HCT116 (cell line): ENCODE data around the gene BEND3. TPM values are rescaled to one million over a fixed set of nuclear protein-coding genes. Genes with fewer than 3 reads are reported as not detected.

Source experiments
- ATAC-seq: fragments of 200-7000 bp; cut with Tn5 transposase; 2 replicates; pipeline ENCODE4 v1.9.1; 2020; ENCODE audit warnings: mild to moderate bottlenecking, moderate library complexity
- BruUV-seq: library from RNA; stranded (reverse); fragments of 400-500 nt; replicated peaks from 2 replicates; lab custom pipeline; 2021; lab: Mats Ljungman, UMichigan
- CTCF ChIA-PET: fragments of 300-600 bp; sonication (Branson Sonifier 250); formaldehyde crosslinking; loops from one replicate; lab custom pipeline; 2021; ENCODE audit warnings: antibody characterized with exemption; lab: Charles Lee
- POLR2A ChIA-PET: fragments of 300-600, 350-600 bp; sonication (Branson Sonifier 250); formaldehyde crosslinking; loops from one replicate; lab custom pipeline; 2021; ENCODE audit warnings: antibody characterized with exemption; lab: Charles Lee
- RAD21 ChIA-PET, 2 experiments: fragments of 300-600 bp; sonication (Branson Sonifier 250); formaldehyde crosslinking; loops; one replicate each; lab custom pipeline; 2023; ENCODE audit warnings: low total read pairs in 2 of 2; ENCODE audit not compliant: uncharacterized antibody in 2 of 2, unreplicated experiment in 2 of 2, low non-redundant PET in 1 of 2; lab: Charles Lee
- DNase-seq: peaks from one replicate; pipeline ENCODE4 v3.0.0-alpha.2; 2010; ENCODE audit warnings: low read depth, low spot score
- H2AFZ ChIP-seq: fragments of 200-600 bp; shearing (Covaris generic), sonication (generic); 2 replicates; pipeline ENCODE4 v1.6.1; 2017; ENCODE audit warnings: low read depth, mixed run types, mixed read lengths, antibody characterized with exemption, low read length; ENCODE audit not compliant: poor library complexity, severe bottlenecking
- H3K27ac ChIP-seq: 2 replicates; pipeline ENCODE4 v1.5.1; 2012; ENCODE audit warnings: low read depth, low read length
- H3K27me3 ChIP-seq: fragments of 200-600 bp; sonication (generic); 2 replicates; pipeline ENCODE4 v1.6.1; 2016; ENCODE audit warnings: mixed run types, low read length, mixed read lengths; ENCODE audit not compliant: insufficient read depth
- H3K36me3 ChIP-seq, 2 experiments: fragments of 200-500 bp in 1 of 2; fragments of 200-600 bp in 1 of 2; sonication (Bioruptor generic) in 1 of 2; sonication (generic) in 1 of 2; 2 replicates each; pipeline versions ENCODE4 v1.5.1 to v1.6.1; 2014 to 2016; ENCODE audit warnings: low read length in 2 of 2, inconsistent platforms in 1 of 2, mixed read lengths in 1 of 2, mixed run types in 1 of 2; ENCODE audit not compliant: insufficient read depth in 2 of 2, control insufficient read depth in 1 of 2
- H3K4me1 ChIP-seq, 2 experiments: fragments of 200-600 bp in 1 of 2; sonication (generic) in 1 of 2; 2 replicates each; pipeline versions ENCODE4 v1.5.1 to v1.6.1; 2012 to 2017; ENCODE audit warnings: low read length in 2 of 2, inconsistent platforms in 1 of 2, mild to moderate bottlenecking in 1 of 2, mixed read lengths in 1 of 2, mixed run types in 1 of 2, moderate library complexity in 1 of 2; ENCODE audit not compliant: insufficient read depth in 2 of 2, control insufficient read depth in 1 of 2
- H3K4me2 ChIP-seq: fragments of 200-600 bp; sonication (generic); 2 replicates; pipeline ENCODE4 v1.6.1; 2017; ENCODE audit warnings: mixed run types, low read length, mixed read lengths
- H3K4me3 ChIP-seq, 2 experiments: fragments of 200-600 bp in 1 of 2; sonication (generic) in 1 of 2; replicated peaks in 1 of 2; 2 replicates each; pipeline ENCODE4 v1.5.1; 2011 to 2016; ENCODE audit warnings: low read length in 2 of 2, control low read depth in 1 of 2, low read depth in 1 of 2, mild to moderate bottlenecking in 1 of 2, mixed read lengths in 1 of 2, mixed run types in 1 of 2
- H3K79me2 ChIP-seq: fragments of 200-600 bp; sonication (generic); 2 replicates; pipeline ENCODE4 v1.6.1; 2017; ENCODE audit warnings: mild to moderate bottlenecking, mixed run types, low read length, moderate library complexity, mixed read lengths; ENCODE audit not compliant: insufficient read depth
- H3K9ac ChIP-seq: fragments of 200-600 bp; sonication (generic); 2 replicates; pipeline ENCODE4 v1.6.1; 2016; ENCODE audit warnings: low read length, mixed read lengths
- H3K9me2 ChIP-seq: fragments of 200-600 bp; sonication (generic), shearing (Covaris generic); 2 replicates; pipeline ENCODE4 v1.6.1; 2017; ENCODE audit warnings: mixed run types, mild to moderate bottlenecking, moderate library complexity; ENCODE audit not compliant: insufficient read depth
- H3K9me3 ChIP-seq, 2 experiments: fragments of 200-500 bp in 1 of 2; fragments of 200-600 bp in 1 of 2; sonication (Bioruptor generic) in 1 of 2; sonication (generic) in 1 of 2; 2 replicates each; pipeline ENCODE4 v1.6.1; 2014 to 2017; ENCODE audit warnings: low read length in 2 of 2, mixed read lengths in 2 of 2, inconsistent platforms in 1 of 2, low read depth in 1 of 2, mild to moderate bottlenecking in 1 of 2, mixed run types in 1 of 2, moderate library complexity in 1 of 2; ENCODE audit not compliant: control insufficient read depth in 1 of 2, insufficient read depth in 1 of 2
- H4K20me1 ChIP-seq: fragments of 200-600 bp; sonication (generic), shearing (Covaris generic); 2 replicates; pipeline ENCODE4 v1.6.1; 2017; ENCODE audit warnings: mixed run types, mild to moderate bottlenecking, moderate library complexity; ENCODE audit not compliant: insufficient read depth
- ATF3 ChIP-seq: IDR thresholded peaks from 2 replicates; pipeline ENCODE4 v1.6.1; 2012
- CEBPB ChIP-seq: IDR thresholded peaks from 2 replicates; pipeline ENCODE4 v1.6.1; 2012; ENCODE audit warnings: low read depth
- CTCF ChIP-seq, 3 experiments: fragments of 200-600 bp in 1 of 3; sonication (generic) in 1 of 3; IDR thresholded peaks in 2 of 3; conservative IDR thresholded peaks in 1 of 3; 2 replicates each; pipeline ENCODE4 v1.5.1; 2012 to 2017; ENCODE audit warnings: low read depth in 2 of 3, low read length in 2 of 3, antibody characterized with exemption in 1 of 3, borderline replicate concordance in 1 of 3, control low read depth in 1 of 3, mild to moderate bottlenecking in 1 of 3, mixed read lengths in 1 of 3, mixed run types in 1 of 3, moderate library complexity in 1 of 3; ENCODE audit not compliant: insufficient read depth in 1 of 3
- EGR1 ChIP-seq: IDR thresholded peaks from 2 replicates; pipeline ENCODE4 v1.6.1; 2012; ENCODE audit warnings: low read depth
- ELF1 ChIP-seq: IDR thresholded peaks from 2 replicates; pipeline ENCODE4 v1.6.1; 2012; ENCODE audit warnings: low read depth, borderline replicate concordance
- EZH2 ChIP-seq: fragments of 200-600 bp; sonication (generic); IDR thresholded peaks from 2 replicates; pipeline ENCODE4 v1.6.1; 2017; ENCODE audit warnings: antibody characterized with exemption, mixed run types
- FOSL1 ChIP-seq: IDR thresholded peaks from 2 replicates; pipeline ENCODE4 v1.6.1; 2012; ENCODE audit warnings: low read depth
- JUND ChIP-seq: IDR thresholded peaks from 2 replicates; pipeline ENCODE4 v1.6.1; 2012
- MAX ChIP-seq: IDR thresholded peaks from 2 replicates; pipeline ENCODE4 v1.6.1; 2012
- POLR2A ChIP-seq: IDR thresholded peaks from 2 replicates; pipeline ENCODE4 v1.7.0; 2011; ENCODE audit warnings: borderline replicate concordance; ENCODE audit not compliant: insufficient read depth, insufficient read length; ENCODE audit errors: extremely low read depth
- SIN3A ChIP-seq: IDR thresholded peaks from 2 replicates; pipeline ENCODE4 v1.6.1; 2012; ENCODE audit warnings: low read depth
- SP1 ChIP-seq: IDR thresholded peaks from 2 replicates; pipeline ENCODE4 v1.6.1; 2012; ENCODE audit warnings: low read depth
- YY1 ChIP-seq: IDR thresholded peaks from 2 replicates; pipeline ENCODE4 v1.6.1; 2011; ENCODE audit warnings: low read length, low read depth, moderate library complexity, mild to moderate bottlenecking; ENCODE audit not compliant: insufficient replicate concordance; ENCODE audit errors: extremely low read depth
- ZFX ChIP-seq: fragments of 450-650 bp; IDR thresholded peaks from 2 replicates; pipeline ENCODE4 v1.6.1; 2017
- ZNF274 ChIP-seq: fragments of 200-500 bp; sonication (Bioruptor generic); IDR thresholded peaks from 2 replicates; pipeline ENCODE4 v1.6.1; 2014; ENCODE audit warnings: mild to moderate bottlenecking, low read depth, low read length, inconsistent platforms
- intact Hi-C: fragments of 100-400 bp; cut with micrococcal nuclease; formaldehyde crosslinking; loops from 2 replicates; pipeline ENCODE4 v1.10.0; 2022
- total RNA-seq: library from RNA; stranded (reverse); gene quantifications from one replicate; pipeline ENCODE4 v1.2.1, GENCODE V29; 2021; ENCODE audit not compliant: unreplicated experiment

BEND3 gene
- total RNA-seq, 1 experiment from 2014 or later, result 6.3 TPM

- no peaks in the 10 kb centered on the region for H3K9me3 ChIP-seq
- no peak for DNase-seq
- TF ChIP-seq YY1 (no peak), CEBPB (no peak), ZFX (no peak), CTCF (IDR thresholded peaks at IDR 0.05 in 2 of 3, conservative IDR thresholded peaks at IDR 0.05 in 1 of 3; ENCODE audit: borderline replicate concordance in 1 of 3, insufficient read depth in 1 of 3, low read depth in 2 of 3, low read length in 2 of 3) (no peak), POLR2A (no peak), ELF1 (no peak), ATF3 (no peak), SIN3A (no peak), EZH2 (no peak), MAX (no peak), FOSL1 (no peak), JUND (no peak), ZNF274 (no peak), SP1 (no peak), EGR1 (no peak)
- TF ChIP-seq, all 23 proteins: peak for 0
- Histone ChIP-seq H3K4me2 (no peak overlapping the region), H3K4me1 (no peaks in the 10 kb centered on the region), H3K36me3 (no peaks in the 10 kb centered on the region), H3K9ac (no peak overlapping the region), H3K4me3 (no peak overlapping the region), H3K27ac (no peak overlapping the region), H4K20me1 (no peaks in the 10 kb centered on the region), H3K27me3 (no peaks in the 10 kb centered on the region), H3K79me2 (no peaks in the 10 kb centered on the region), H3K9me2 (no peaks in the 10 kb centered on the region), H2AFZ (no peak overlapping the region)
- CTCF ChIA-PET, result no interaction called here
- no TSS peak for BruUV-seq
- intact Hi-C loops, result no loop called here
- no peak for ATAC-seq
- POLR2A ChIA-PET, result no interaction called here
- RAD21 ChIA-PET, result no interaction called here
These were observed 44.6 kb downstream of the BEND3 start for GRCh38 chr6:107070686-107071085.
